Measurements from ENCODE around the gene ZRANB3. TPM values are rescaled to one million over a fixed set of nuclear protein-coding genes. Genes with fewer than 3 reads are reported as not detected.
A peak's percentile ranks its signal among the peaks of the same experiment; 100 is the strongest.

ZRANB3 gene
- total and polyA plus RNA-seq, 2 donors (not counting 1 experiment from before 2014, with no cell fraction given), result 4.8 to 7.4 TPM

- TF ChIP-seq, protein P1, sequence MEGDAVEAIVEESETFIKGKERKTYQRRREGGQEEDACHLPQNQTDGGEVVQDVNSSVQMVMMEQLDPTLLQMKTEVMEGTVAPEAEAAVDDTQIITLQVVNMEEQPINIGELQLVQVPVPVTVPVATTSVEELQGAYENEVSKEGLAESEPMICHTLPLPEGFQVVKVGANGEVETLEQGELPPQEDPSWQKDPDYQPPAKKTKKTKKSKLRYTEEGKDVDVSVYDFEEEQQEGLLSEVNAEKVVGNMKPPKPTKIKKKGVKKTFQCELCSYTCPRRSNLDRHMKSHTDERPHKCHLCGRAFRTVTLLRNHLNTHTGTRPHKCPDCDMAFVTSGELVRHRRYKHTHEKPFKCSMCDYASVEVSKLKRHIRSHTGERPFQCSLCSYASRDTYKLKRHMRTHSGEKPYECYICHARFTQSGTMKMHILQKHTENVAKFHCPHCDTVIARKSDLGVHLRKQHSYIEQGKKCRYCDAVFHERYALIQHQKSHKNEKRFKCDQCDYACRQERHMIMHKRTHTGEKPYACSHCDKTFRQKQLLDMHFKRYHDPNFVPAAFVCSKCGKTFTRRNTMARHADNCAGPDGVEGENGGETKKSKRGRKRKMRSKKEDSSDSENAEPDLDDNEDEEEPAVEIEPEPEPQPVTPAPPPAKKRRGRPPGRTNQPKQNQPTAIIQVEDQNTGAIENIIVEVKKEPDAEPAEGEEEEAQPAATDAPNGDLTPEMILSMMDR (conservative IDR thresholded peaks at IDR 0.05 in 1 of 2, IDR thresholded peaks at IDR 0.05 in 1 of 2; ENCODE audit: low read depth in 1 of 2, low read length in 2 of 2), result no peak
- TF ChIP-seq EZH2 (IDR thresholded peaks at IDR 0.05; ENCODE audit: low read length, missing control alignments), result no peak
- DNase-seq (ENCODE audit: low read depth in 2 of 2), result no peak
Measured at GRCh38 chr2:135494917-135495316, 36.1 kb downstream of the ZRANB3 start.

DNA sequence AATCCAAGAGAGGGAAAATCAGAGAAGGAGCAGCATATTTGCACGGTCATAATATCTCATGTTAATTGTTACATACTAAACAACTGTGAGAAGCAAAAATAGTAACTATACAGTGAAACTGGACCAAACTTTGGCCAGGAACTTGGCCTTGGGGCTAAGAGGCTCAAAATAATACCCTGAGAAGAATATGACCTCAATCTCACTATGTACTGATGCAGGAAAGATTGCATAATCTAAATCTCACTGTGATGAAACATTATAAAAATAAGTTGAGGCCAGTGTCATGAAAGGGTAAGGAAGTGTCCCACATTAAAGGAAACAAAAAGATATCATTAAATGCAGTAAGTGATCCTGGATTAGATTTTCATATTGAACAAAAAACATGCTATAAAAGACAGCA, 36.5 kb downstream of the ZRANB3 start:
- Histone ChIP-seq H3K36me3 (ENCODE audit: control insufficient read depth, insufficient read depth, low read length) (no peaks in the 10 kb centered on the region), H3K27ac (ENCODE audit: insufficient read depth, low read length) (no peak overlapping the region), H3K9ac (ENCODE audit: insufficient read depth, low read length) (no peak overlapping the region), H3K27me3 (ENCODE audit: control insufficient read depth, insufficient read depth, low read length) (no peaks in the 10 kb centered on the region), H2AFZ (ENCODE audit: low read length) (no peak overlapping the region), H4K20me1 (ENCODE audit: control insufficient read depth, extremely low read depth, insufficient read depth, low read length) (no peaks in the 10 kb centered on the region), H3K9me3 (ENCODE audit: control insufficient read depth, insufficient read depth, low read depth, low read length) (no peaks in the 10 kb centered on the region), H3K4me2 (ENCODE audit: extremely low read depth, insufficient read depth, low read length) (no peak overlapping the region), H3K4me3 (replicated peaks in 1 of 4; ENCODE audit: control extremely low read depth in 1 of 4, insufficient read depth in 1 of 4, low read depth in 3 of 4, low read length in 4 of 4) (no peak overlapping the region), H3K4me1 (ENCODE audit: control insufficient read depth, extremely low read depth, insufficient read depth, low read length) (no peaks in the 10 kb centered on the region), H3K79me2 (ENCODE audit: control insufficient read depth, insufficient read depth, low read length) (no peaks in the 10 kb centered on the region)
- no peak for TF ChIP-seq EZH2 (IDR thresholded peaks at IDR 0.05; ENCODE audit: low read length, missing control alignments)
- TF ChIP-seq, protein P1 (conservative IDR thresholded peaks at IDR 0.05 in 1 of 2, IDR thresholded peaks at IDR 0.05 in 1 of 2; ENCODE audit: low read depth in 1 of 2, low read length in 2 of 2), result no peak
- peak in 1 of 2 donors; percentile 63 for DNase-seq (ENCODE audit: low read depth in 2 of 2)

More at GRCh38 chr2:135494917-135495316, 36.1 kb downstream of the ZRANB3 start:
- Histone ChIP-seq H3K27me3 (ENCODE audit: control insufficient read depth, insufficient read depth, low read length) (no peaks in the 10 kb centered on the region), H3K9me3 (ENCODE audit: control insufficient read depth, insufficient read depth, low read depth, low read length) (no peaks in the 10 kb centered on the region), H3K27ac (ENCODE audit: insufficient read depth, low read length) (no peak overlapping the region), H3K4me1 (ENCODE audit: control insufficient read depth, extremely low read depth, insufficient read depth, low read length) (no peaks in the 10 kb centered on the region), H3K9ac (ENCODE audit: insufficient read depth, low read length) (no peak overlapping the region), H3K79me2 (ENCODE audit: control insufficient read depth, insufficient read depth, low read length) (no peaks in the 10 kb centered on the region), H4K20me1 (ENCODE audit: control insufficient read depth, extremely low read depth, insufficient read depth, low read length) (no peaks in the 10 kb centered on the region), H2AFZ (ENCODE audit: low read length) (no peak overlapping the region), H3K36me3 (ENCODE audit: control insufficient read depth, insufficient read depth, low read length) (no peaks in the 10 kb centered on the region), H3K4me3 (replicated peaks in 1 of 4; ENCODE audit: control extremely low read depth in 1 of 4, insufficient read depth in 1 of 4, low read depth in 3 of 4, low read length in 4 of 4) (no peak overlapping the region), H3K4me2 (ENCODE audit: extremely low read depth, insufficient read depth, low read length) (no peak overlapping the region)

DNA sequence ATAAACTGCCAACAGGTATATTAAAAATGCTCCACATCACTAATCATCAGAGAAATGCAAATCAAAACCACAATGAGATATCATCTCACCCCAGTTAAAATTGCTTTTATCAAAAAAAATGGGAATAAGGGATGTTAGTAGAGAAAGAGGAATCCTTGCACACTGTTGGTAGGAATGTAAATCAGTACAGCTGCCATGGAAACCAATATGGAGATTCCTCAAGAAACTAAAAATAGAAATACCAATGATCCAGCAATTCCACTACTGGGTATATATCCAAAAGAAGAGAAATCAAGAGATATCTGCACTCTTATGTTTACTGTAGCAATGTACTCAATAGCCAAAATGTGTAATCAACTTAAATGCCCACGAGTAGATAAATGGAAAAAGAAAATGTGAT, 40.6 kb downstream of the ZRANB3 start:
- peak; percentile 9 to 67 for DNase-seq (ENCODE audit: low read depth in 2 of 2)
- Histone ChIP-seq H3K9ac (ENCODE audit: insufficient read depth, low read length) (no peak overlapping the region), H3K36me3 (ENCODE audit: control insufficient read depth, insufficient read depth, low read length) (no peaks in the 10 kb centered on the region), H4K20me1 (ENCODE audit: control insufficient read depth, extremely low read depth, insufficient read depth, low read length) (no peaks in the 10 kb centered on the region), H3K27me3 (ENCODE audit: control insufficient read depth, insufficient read depth, low read length) (no peaks in the 10 kb centered on the region), H3K79me2 (ENCODE audit: control insufficient read depth, insufficient read depth, low read length) (no peaks in the 10 kb centered on the region), H3K9me3 (ENCODE audit: control insufficient read depth, insufficient read depth, low read depth, low read length) (no peaks in the 10 kb centered on the region), H3K4me1 (ENCODE audit: control insufficient read depth, extremely low read depth, insufficient read depth, low read length) (no peaks in the 10 kb centered on the region), H3K27ac (ENCODE audit: insufficient read depth, low read length) (peak overlapping the region; percentile 5), H2AFZ (ENCODE audit: low read length) (no peak overlapping the region), H3K4me2 (ENCODE audit: extremely low read depth, insufficient read depth, low read length) (no peak overlapping the region), H3K4me3 (replicated peaks in 1 of 4; ENCODE audit: control extremely low read depth in 1 of 4, insufficient read depth in 1 of 4, low read depth in 3 of 4, low read length in 4 of 4) (no peak overlapping the region)
- TF ChIP-seq EZH2 (IDR thresholded peaks at IDR 0.05; ENCODE audit: low read length, missing control alignments), result no peak
- TF ChIP-seq, protein P1 (conservative IDR thresholded peaks at IDR 0.05 in 1 of 2, IDR thresholded peaks at IDR 0.05 in 1 of 2; ENCODE audit: low read depth in 1 of 2, low read length in 2 of 2), result no peak
